ENCODE measurements around the gene OR51S1.
A peak's percentile ranks its signal among the peaks of the same experiment; 100 is the strongest.
"Not testable (repeated sequence)": the region's sequence is repeated elsewhere in the genome, so short reads cannot be mapped to it uniquely, and the experiment has no call there.

OR51S1 gene

GRCh38 chr11:4848908-4849532, at the start of gene OR51S1:
Gene OR51S1, minus strand, starts transcription at chr11:4849208. Its CDS starts 0 bp downstream, at chr11:4849208.
- DNase-seq: no peak
- in situ Hi-C loops (cut with HindIII; ENCODE audit: low pct_ligation_motif_present, low pct_unique_long_range_greater_than_20kb, low sequenced_read_pairs): no loop called here

GRCh38 chr11:4891996-4892640, 43.1 kb upstream of the OR51S1 start:
- in situ Hi-C loops (cut with HindIII; ENCODE audit: low pct_ligation_motif_present, low pct_unique_long_range_greater_than_20kb, low sequenced_read_pairs): no loop called here
- peak; percentile 71 for DNase-seq

DNA sequence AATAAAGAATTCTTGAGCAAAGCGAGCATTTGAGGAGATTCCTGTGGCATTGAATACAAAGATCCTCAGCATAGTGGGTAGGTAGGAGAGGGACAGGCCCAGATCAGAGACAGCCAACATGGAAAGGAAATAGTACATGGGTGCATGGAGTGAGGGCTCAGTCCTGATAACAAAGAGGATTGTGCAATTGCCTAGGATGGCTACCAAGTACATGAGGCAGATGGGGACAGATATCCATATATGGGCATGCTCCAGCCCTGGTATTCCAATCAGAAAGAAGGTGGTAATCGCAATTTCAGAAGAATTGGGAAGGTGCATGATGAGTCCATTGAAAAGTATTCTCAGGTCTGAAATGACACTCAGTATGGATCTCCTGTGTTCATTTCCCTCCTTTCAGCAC, 41.3 kb upstream of the OR51S1 start:
- in situ Hi-C loops (cut with HindIII; ENCODE audit: low pct_ligation_motif_present, low pct_unique_long_range_greater_than_20kb, low sequenced_read_pairs): no loop called here

DNA sequence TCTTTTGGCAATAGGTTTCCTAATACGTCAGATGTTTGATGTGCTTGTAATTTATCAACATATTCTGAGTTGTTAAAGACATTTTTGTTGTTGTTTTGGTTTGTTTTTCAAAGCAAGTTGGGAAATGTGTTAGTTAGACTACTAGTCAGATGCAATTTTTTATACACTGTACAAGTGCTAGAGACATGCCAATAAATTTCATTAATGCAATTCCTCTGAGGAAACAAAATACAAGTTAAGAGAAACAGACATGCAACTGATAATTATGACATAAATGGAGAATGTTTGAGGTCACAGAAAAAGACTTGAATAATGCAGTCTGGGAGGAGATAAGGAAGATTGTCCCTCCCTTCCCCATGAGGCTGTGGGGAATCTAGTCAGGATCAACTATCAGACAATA, 38.6 kb upstream of the OR51S1 start:
- in situ Hi-C loops (cut with HindIII; ENCODE audit: low pct_ligation_motif_present, low pct_unique_long_range_greater_than_20kb, low sequenced_read_pairs): no loop called here

More for the DNA sequence above, 41.3 kb upstream of the OR51S1 start:
- DNase-seq: no peak

DNA sequence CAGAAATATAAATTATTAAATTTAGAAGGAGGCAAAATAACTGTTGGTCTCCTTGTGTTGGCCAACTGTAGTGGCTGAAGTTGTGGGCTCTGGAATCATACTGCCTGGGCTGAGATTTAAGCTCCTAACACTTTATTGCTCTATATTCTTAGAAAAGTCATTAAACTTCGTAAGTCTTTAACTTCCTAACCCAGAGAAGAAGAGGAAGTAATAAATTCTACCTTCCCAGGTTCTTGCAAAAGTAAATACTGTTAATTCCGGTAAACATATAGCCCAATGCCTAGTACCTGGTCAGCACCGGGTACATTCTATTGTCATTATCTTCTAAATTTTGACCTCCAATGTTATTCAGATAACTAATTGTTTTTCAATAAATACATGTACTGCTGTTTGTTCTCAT, 37.2 kb upstream of the OR51S1 start:
- no peak for DNase-seq
- in situ Hi-C loops (cut with HindIII; ENCODE audit: low pct_ligation_motif_present, low pct_unique_long_range_greater_than_20kb, low sequenced_read_pairs): no loop called here

More for the DNA sequence above, 38.6 kb upstream of the OR51S1 start:
- DNase-seq: no peak

- DNase-seq: no peak
- in situ Hi-C loops (cut with HindIII; ENCODE audit: low pct_ligation_motif_present, low pct_unique_long_range_greater_than_20kb, low sequenced_read_pairs): no loop called here
Measured at GRCh38 chr11:4884361-4884760, 35.4 kb upstream of the OR51S1 start.

DNA sequence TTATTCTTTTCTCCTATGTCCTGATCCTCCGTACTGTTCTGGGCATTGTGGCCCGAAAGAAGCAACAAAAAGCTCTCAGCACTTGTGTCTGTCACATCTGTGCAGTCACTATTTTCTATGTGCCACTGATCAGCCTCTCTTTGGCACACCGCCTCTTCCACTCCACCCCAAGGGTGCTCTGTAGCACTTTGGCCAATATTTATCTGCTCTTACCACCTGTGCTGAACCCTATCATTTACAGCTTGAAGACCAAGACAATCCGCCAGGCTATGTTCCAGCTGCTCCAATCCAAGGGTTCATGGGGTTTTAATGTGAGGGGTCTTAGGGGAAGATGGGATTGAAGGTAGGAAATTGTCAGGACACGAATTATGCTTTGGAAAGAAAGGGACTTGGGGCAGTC, 33.5 kb upstream of the OR51S1 start:
- in situ Hi-C loops (cut with HindIII; ENCODE audit: low pct_ligation_motif_present, low pct_unique_long_range_greater_than_20kb, low sequenced_read_pairs): no loop called here
- no peak for DNase-seq

GRCh38 chr11:4881860-4882500, 33.0 kb upstream of the OR51S1 start, which contains the start of gene OR51T1:
Gene OR51T1, plus strand, starts transcription at chr11:4881900. Its CDS starts 0 bp downstream, at chr11:4881900.
- no peak for DNase-seq
- in situ Hi-C loops (cut with HindIII; ENCODE audit: low pct_ligation_motif_present, low pct_unique_long_range_greater_than_20kb, low sequenced_read_pairs): no loop called here

- no peak for DNase-seq
- in situ Hi-C loops (cut with HindIII; ENCODE audit: low pct_ligation_motif_present, low pct_unique_long_range_greater_than_20kb, low sequenced_read_pairs): no loop called here
Measured at GRCh38 chr11:4881188-4881587, 32.2 kb upstream of the OR51S1 start.

DNA sequence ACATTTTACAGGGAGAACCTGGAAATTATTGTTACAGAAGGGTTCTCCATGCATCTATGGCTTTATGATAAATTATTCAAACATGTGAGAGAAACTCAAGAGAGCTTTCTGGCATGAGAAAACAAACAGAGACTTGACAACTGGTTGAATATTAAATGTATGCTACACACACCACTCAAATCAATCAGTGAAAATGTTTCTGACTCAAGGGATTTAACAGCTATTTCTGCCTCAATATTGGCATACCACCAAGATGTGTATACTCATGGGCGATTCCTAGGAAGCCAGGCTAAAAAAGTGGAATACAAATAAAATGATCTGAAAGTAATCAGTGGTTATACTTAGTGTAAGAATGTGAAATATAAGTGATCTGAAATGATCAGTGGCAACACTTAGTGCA, 16.8 kb upstream of the OR51S1 start:
- DNase-seq: no peak
- in situ Hi-C loops (cut with HindIII; ENCODE audit: low pct_ligation_motif_present, low pct_unique_long_range_greater_than_20kb, low sequenced_read_pairs): no loop called here

- DNase-seq: no peak
- in situ Hi-C loops (cut with HindIII; ENCODE audit: low pct_ligation_motif_present, low pct_unique_long_range_greater_than_20kb, low sequenced_read_pairs): no loop called here
Measured at GRCh38 chr11:4863876-4864275, 14.9 kb upstream of the OR51S1 start.

DNA sequence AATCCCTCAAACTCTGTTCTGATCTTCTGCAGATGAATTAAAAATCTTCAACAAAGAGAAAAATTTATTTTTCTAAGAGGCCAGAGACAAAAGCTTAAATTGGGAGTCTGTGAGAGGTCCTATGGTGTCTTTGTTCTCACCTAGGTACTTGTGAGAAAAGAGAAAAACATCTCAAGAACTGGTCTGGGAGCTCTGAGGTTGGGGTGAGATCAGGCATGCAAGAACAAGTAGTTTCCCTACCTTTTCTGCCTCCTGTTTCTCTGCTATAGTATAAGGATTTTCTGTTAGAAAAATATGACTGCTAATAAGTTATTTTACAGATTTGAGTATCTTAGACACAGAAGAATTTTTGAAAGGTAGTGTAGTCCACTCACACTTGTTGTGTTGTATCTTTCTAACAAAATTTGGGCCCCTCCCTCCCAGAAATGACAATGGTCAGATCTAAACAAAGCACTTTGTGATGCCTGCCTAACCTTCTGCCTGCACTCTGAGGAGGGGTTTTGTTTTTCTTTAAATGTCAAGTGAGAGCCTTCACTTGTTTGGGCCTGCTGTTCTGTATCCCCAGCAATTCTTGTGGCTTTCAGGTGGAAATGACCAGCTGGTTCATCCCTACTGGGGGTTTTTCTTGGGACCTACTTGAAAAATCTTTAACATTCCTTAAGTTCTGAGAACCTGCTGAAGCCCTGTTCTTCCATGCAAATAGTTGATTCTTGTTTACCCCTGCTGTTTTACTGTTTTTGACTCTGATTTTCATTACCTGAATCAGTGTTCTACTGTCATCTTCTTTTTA, 13.6 kb upstream of the OR51S1 start:
- in situ Hi-C loops (cut with HindIII; ENCODE audit: low pct_ligation_motif_present, low pct_unique_long_range_greater_than_20kb, low sequenced_read_pairs): no loop called here
- DNase-seq: no peak

- DNase-seq; in situ Hi-C loops (cut with HindIII; ENCODE audit: low pct_ligation_motif_present, low pct_unique_long_range_greater_than_20kb, low sequenced_read_pairs): not testable (repeated sequence)
Measured at GRCh38 chr11:4854286-4854685, 5.3 kb upstream of the OR51S1 start.

- in situ Hi-C loops (cut with HindIII; ENCODE audit: low pct_ligation_motif_present, low pct_unique_long_range_greater_than_20kb, low sequenced_read_pairs): no loop called here
- no peak for DNase-seq
Measured at GRCh38 chr11:4851033-4851432, 2.0 kb upstream of the OR51S1 start.

DNA sequence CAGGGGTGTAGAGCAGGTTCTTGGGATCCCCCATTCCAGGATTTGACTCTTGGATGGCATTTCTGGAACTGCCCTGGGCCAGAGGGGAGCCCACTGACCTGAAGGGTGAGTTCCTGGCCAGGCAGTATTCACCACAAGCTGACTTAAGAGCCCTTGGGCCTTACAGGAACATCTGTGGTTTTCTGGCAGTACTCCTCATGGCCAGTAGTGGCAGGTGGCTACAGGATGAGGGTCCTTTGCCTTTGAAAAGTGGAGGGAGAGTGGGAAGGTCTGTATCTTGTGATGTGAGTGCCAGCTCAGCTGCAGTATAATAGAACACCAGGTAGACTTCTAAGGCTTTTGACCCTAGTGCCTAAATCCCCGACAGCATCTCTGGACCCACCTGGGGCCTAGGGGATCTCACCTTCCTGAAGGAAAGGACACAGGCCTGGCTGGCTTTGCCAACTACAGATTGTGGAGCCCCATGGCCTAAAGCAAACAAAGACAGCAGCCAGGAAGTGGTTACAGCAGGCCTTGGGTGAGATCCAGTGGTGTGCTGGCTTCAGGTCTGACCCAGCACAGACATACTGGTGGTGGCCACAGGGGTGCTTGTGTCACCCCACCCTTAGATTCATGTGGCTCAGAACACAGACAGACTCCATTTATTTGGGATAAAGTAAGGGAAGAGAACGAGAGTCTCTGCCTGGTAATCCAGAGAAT, 9.0 kb downstream of the OR51S1 start:
- in situ Hi-C loops (cut with HindIII; ENCODE audit: low pct_ligation_motif_present, low pct_unique_long_range_greater_than_20kb, low sequenced_read_pairs): no loop called here
- DNase-seq: no peak

- in situ Hi-C loops (cut with HindIII; ENCODE audit: low pct_ligation_motif_present, low pct_unique_long_range_greater_than_20kb, low sequenced_read_pairs): no loop called here
- DNase-seq: no peak
Measured at GRCh38 chr11:4830909-4831308, 18.1 kb downstream of the OR51S1 start.

DNA sequence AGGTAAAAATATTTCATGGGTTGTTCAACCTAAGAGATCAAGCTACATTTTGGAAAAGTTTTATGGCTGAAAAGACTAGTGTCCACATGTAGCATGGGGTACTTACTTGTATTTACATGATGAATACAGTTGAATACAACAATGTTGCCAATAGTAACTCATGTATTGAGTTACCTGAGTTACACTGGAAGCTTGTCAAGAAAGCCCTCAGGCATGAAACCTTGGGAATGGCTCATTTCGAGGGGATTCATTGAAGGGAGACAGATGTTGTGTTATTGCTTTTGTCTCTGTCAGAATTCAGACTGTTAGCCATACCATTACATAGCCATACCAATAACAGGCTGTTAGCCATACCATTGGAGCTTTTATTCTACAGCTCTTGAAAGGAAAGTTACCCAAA, 18.7 kb downstream of the OR51S1 start:
- in situ Hi-C loops (cut with HindIII; ENCODE audit: low pct_ligation_motif_present, low pct_unique_long_range_greater_than_20kb, low sequenced_read_pairs): no loop called here

GRCh38 chr11:4826425-4826824, 22.6 kb downstream of the OR51S1 start:
- in situ Hi-C loops (cut with HindIII; ENCODE audit: low pct_ligation_motif_present, low pct_unique_long_range_greater_than_20kb, low sequenced_read_pairs): no loop called here
- DNase-seq: peak; percentile 3

More for the DNA sequence above, 18.7 kb downstream of the OR51S1 start:
- DNase-seq: no peak

Measured in ACHN (cell line).